ENCODE data around the gene PARD3. TPM values are rescaled to one million over a fixed set of nuclear protein-coding genes. Genes with fewer than 3 reads are reported as not detected.

PARD3 gene
- total RNA-seq, 1 donor from 2014 or later = 35.4 TPM

GRCh38 chr10:34281661-34282582, 533.2 kb downstream of the PARD3 start:
- H3K9me3 ChIP-seq (ENCODE audit: insufficient read depth, low read depth, low read length) = no peaks in the 10 kb centered on the region
- peak overlapping the region; percentile 87 for H3K27ac ChIP-seq (ENCODE audit: low read depth, low read length)
- H3K36me3 Mint-ChIP-seq (ENCODE audit: low read depth, unreplicated experiment) = peaks cover 5% of the 10 kb centered on the region
- DNase-seq (ENCODE audit: low read depth) (no peak), FAIRE-seq (peak; percentile 5)
- no peaks in the 10 kb centered on the region for H3K79me2 ChIP-seq (ENCODE audit: insufficient read depth, low read length)
- peaks cover 20% of the 10 kb centered on the region for H3K4me1 ChIP-seq (ENCODE audit: insufficient read depth, low read length)
- H3K27me3 Mint-ChIP-seq (ENCODE audit: low read depth, unreplicated experiment) = no peaks in the 10 kb centered on the region
- H3K4me2 ChIP-seq (ENCODE audit: low read length) = no peak overlapping the region
- no peaks in the 10 kb centered on the region for H4K20me1 ChIP-seq (ENCODE audit: insufficient read depth, low read length)
- H3K36me3 ChIP-seq (ENCODE audit: insufficient read depth, low read length) = no peaks in the 10 kb centered on the region
- no peak overlapping the region for H3K27ac Mint-ChIP-seq (ENCODE audit: unreplicated experiment)
- H3K27me3 ChIP-seq (ENCODE audit: insufficient read depth, low read length) = no peaks in the 10 kb centered on the region
- TF ChIP-seq, protein P1, sequence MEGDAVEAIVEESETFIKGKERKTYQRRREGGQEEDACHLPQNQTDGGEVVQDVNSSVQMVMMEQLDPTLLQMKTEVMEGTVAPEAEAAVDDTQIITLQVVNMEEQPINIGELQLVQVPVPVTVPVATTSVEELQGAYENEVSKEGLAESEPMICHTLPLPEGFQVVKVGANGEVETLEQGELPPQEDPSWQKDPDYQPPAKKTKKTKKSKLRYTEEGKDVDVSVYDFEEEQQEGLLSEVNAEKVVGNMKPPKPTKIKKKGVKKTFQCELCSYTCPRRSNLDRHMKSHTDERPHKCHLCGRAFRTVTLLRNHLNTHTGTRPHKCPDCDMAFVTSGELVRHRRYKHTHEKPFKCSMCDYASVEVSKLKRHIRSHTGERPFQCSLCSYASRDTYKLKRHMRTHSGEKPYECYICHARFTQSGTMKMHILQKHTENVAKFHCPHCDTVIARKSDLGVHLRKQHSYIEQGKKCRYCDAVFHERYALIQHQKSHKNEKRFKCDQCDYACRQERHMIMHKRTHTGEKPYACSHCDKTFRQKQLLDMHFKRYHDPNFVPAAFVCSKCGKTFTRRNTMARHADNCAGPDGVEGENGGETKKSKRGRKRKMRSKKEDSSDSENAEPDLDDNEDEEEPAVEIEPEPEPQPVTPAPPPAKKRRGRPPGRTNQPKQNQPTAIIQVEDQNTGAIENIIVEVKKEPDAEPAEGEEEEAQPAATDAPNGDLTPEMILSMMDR (IDR thresholded peaks at IDR 0.05; ENCODE audit: insufficient read depth, low read depth, low read length) = no peak
- no peak for TF ChIP-seq EZH2 (IDR thresholded peaks at IDR 0.05; ENCODE audit: insufficient read depth, low read length)
- H3K4me3 Mint-ChIP-seq (ENCODE audit: unreplicated experiment) = no peak overlapping the region
- H2AFZ ChIP-seq (ENCODE audit: low read depth, low read length) = no peak overlapping the region
- H3K9ac ChIP-seq (ENCODE audit: low read length) = no peak overlapping the region
- peaks cover 25% of the 10 kb centered on the region for H3K4me1 Mint-ChIP-seq (ENCODE audit: low read depth, unreplicated experiment)
- H3K4me3 ChIP-seq (ENCODE audit: insufficient read depth, low read depth, low read length) = no peak overlapping the region
- peaks cover 1% of the 10 kb centered on the region for H3K9me3 Mint-ChIP-seq (ENCODE audit: unreplicated experiment)

- DNase-seq (ENCODE audit: low read depth) = peak; percentile 98
- peak overlapping the region; percentile 87 for H3K27ac ChIP-seq (ENCODE audit: low read depth, low read length)
- no peak overlapping the region for H3K4me3 Mint-ChIP-seq (ENCODE audit: unreplicated experiment)
Observed at GRCh38 chr10:34280599-34281374, 534.3 kb downstream of the PARD3 start.

More at GRCh38 chr10:34280599-34281374, 534.3 kb downstream of the PARD3 start:
- Mint-ChIP-seq H3K27ac (ENCODE audit: unreplicated experiment) (peak overlapping the region; percentile 18), H3K9me3 (ENCODE audit: unreplicated experiment) (peaks cover 1% of the 10 kb centered on the region), H3K4me1 (ENCODE audit: low read depth, unreplicated experiment) (peaks cover 23% of the 10 kb centered on the region), H3K36me3 (ENCODE audit: low read depth, unreplicated experiment) (no peaks in the 10 kb centered on the region), H3K27me3 (ENCODE audit: low read depth, unreplicated experiment) (no peaks in the 10 kb centered on the region)
- no peaks in the 10 kb centered on the region for H3K27me3 ChIP-seq (ENCODE audit: insufficient read depth, low read length)
- H3K9me3 ChIP-seq (ENCODE audit: insufficient read depth, low read depth, low read length) = no peaks in the 10 kb centered on the region
- no peak for TF ChIP-seq EZH2 (IDR thresholded peaks at IDR 0.05; ENCODE audit: insufficient read depth, low read length)
- TF ChIP-seq, protein P1 (IDR thresholded peaks at IDR 0.05; ENCODE audit: insufficient read depth, low read depth, low read length) = peak; percentile 61
- no peak overlapping the region for H2AFZ ChIP-seq (ENCODE audit: low read depth, low read length)
- no peaks in the 10 kb centered on the region for H4K20me1 ChIP-seq (ENCODE audit: insufficient read depth, low read length)
- H3K79me2 ChIP-seq (ENCODE audit: insufficient read depth, low read length) = no peaks in the 10 kb centered on the region
- H3K4me3 ChIP-seq (ENCODE audit: insufficient read depth, low read depth, low read length) = peak overlapping the region; percentile 31
- H3K9ac ChIP-seq (ENCODE audit: low read length) = peak overlapping the region; percentile 58
- FAIRE-seq = peak; percentile 97
- no peaks in the 10 kb centered on the region for H3K36me3 ChIP-seq (ENCODE audit: insufficient read depth, low read length)
- peak overlapping the region; percentile 78 for H3K4me2 ChIP-seq (ENCODE audit: low read length)
- peaks cover 20% of the 10 kb centered on the region for H3K4me1 ChIP-seq (ENCODE audit: insufficient read depth, low read length)

Measured in astrocyte (in vitro differentiated cells and primary cell).